ENCODE data around the gene RPGR.

Gene RPGR, protein sequence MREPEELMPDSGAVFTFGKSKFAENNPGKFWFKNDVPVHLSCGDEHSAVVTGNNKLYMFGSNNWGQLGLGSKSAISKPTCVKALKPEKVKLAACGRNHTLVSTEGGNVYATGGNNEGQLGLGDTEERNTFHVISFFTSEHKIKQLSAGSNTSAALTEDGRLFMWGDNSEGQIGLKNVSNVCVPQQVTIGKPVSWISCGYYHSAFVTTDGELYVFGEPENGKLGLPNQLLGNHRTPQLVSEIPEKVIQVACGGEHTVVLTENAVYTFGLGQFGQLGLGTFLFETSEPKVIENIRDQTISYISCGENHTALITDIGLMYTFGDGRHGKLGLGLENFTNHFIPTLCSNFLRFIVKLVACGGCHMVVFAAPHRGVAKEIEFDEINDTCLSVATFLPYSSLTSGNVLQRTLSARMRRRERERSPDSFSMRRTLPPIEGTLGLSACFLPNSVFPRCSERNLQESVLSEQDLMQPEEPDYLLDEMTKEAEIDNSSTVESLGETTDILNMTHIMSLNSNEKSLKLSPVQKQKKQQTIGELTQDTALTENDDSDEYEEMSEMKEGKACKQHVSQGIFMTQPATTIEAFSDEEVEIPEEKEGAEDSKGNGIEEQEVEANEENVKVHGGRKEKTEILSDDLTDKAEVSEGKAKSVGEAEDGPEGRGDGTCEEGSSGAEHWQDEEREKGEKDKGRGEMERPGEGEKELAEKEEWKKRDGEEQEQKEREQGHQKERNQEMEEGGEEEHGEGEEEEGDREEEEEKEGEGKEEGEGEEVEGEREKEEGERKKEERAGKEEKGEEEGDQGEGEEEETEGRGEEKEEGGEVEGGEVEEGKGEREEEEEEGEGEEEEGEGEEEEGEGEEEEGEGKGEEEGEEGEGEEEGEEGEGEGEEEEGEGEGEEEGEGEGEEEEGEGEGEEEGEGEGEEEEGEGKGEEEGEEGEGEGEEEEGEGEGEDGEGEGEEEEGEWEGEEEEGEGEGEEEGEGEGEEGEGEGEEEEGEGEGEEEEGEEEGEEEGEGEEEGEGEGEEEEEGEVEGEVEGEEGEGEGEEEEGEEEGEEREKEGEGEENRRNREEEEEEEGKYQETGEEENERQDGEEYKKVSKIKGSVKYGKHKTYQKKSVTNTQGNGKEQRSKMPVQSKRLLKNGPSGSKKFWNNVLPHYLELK

DNA sequence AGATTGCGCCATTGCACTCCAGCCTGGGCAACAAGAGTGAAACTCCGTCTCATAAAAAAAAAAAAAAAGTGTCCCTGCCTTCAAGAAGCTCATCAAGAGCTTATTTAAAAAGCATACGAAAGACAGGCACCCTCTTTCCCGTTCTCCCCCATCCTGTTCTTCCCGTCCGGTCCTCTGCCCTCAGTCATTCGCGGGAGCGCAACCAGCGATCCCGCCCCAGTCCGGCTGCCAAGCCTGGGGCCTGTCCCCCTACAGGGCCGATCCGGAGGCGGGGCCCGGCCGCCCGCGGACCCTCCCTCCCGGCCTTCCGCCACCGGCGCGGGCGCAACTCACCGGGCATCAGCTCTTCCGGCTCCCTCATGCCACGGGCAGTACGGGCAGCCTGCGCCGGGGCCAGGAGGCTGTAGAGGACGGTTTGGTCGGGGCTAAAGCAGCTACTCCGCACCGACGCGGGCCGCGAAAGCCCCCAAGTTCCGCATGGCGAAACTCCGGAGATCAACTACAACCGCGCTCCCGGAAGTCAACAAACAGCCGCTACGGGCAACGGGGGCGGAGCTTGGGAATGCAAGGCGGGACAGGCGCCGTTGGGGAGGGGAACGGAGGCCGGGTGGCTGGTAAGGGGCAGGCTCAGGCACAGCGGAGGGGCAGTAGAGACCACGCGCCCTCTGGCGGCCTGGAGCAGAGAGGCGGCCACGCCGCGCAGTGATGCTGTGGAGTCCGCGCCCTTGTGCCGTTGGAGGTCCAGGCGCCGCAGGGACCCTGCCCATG, at the start of gene RPGR:
RPGR (minus strand) TSS at position 503 of the 768 bp plus-strand sequence; CDS start at position 361, 142 bp downstream.
- H3K27ac ChIP-seq (ENCODE audit: low read length): peak within 1 kb of the TSS; percentile 49
- H3K36me3 ChIP-seq (ENCODE audit: control insufficient read depth in 1 of 2, insufficient read depth in 2 of 2, low read length in 2 of 2): peaks cover 0 to 3% of the 10 kb centered on the region in 2 donors
- no peaks in the 10 kb centered on the region for H3K9me3 ChIP-seq (ENCODE audit: control insufficient read depth in 1 of 2, low read length in 2 of 2)
- peak within 1 kb of the TSS; percentile 55 to 65 for H3K4me3 ChIP-seq (ENCODE audit: low read depth in 1 of 2, low read length in 2 of 2)
- H3K27me3 ChIP-seq (ENCODE audit: low read depth, low read length): no peaks in the 10 kb centered on the region
- no peaks in the 10 kb centered on the region for H3K4me1 ChIP-seq (ENCODE audit: control insufficient read depth in 1 of 2, insufficient read depth in 2 of 2, low read length in 2 of 2)

DNA sequence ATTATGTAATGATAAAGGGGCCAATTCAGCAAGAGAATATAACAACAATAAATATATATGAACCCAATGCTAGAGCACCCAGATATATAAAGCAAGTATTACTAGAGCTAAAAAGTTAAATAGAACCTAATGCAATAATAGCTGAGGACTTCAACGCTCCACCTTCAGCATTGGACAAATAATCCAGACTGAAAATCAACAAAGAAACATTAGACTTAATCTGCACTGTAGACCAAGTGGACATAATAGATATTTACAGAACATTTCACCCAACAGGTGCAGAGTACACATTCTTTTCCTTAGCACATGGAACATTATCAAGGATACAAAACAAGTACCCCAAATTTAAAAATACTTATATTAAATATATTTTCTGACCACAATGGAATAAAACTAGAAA, 49.4 kb upstream of the RPGR start:
- no peaks in the 10 kb centered on the region for H3K9me3 ChIP-seq (ENCODE audit: control insufficient read depth in 1 of 2, low read length in 2 of 2)
- H3K27ac ChIP-seq (ENCODE audit: low read length): no peak overlapping the region

DNA sequence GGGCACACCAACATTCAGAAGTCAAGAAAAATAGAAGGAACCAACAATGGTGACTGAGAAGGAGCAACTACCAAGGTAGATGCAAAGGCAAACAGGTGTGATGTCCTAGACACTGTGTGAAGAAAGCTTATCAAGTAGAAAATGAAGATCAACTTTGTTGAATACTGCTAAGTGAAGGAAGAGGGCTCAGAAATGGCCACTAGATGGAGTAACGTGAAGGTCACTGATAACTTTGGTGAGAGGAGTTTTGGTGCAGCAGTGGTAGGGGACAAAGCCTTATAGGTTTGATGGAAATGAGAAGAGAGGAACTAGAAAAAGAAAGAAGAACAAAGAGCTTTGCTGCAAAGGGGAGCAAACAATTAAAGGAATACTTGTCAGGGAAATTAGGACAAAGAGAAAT, 48.6 kb upstream of the RPGR start:
- H3K36me3 ChIP-seq (ENCODE audit: control insufficient read depth in 1 of 2, insufficient read depth in 2 of 2, low read length in 2 of 2): no peaks in the 10 kb centered on the region
- no peak overlapping the region for H3K4me3 ChIP-seq (ENCODE audit: low read depth in 1 of 2, low read length in 2 of 2)
- no peaks in the 10 kb centered on the region for H3K27me3 ChIP-seq (ENCODE audit: low read depth, low read length)
- H3K4me1 ChIP-seq (ENCODE audit: control insufficient read depth in 1 of 2, insufficient read depth in 2 of 2, low read length in 2 of 2): no peaks in the 10 kb centered on the region
- no peaks in the 10 kb centered on the region for H3K9me3 ChIP-seq (ENCODE audit: control insufficient read depth in 1 of 2, low read length in 2 of 2)
- H3K27ac ChIP-seq (ENCODE audit: low read length): no peak overlapping the region

More for the DNA sequence above, 49.4 kb upstream of the RPGR start:
- Histone ChIP-seq H3K36me3 (ENCODE audit: control insufficient read depth in 1 of 2, insufficient read depth in 2 of 2, low read length in 2 of 2) (no peaks in the 10 kb centered on the region), H3K4me3 (ENCODE audit: low read depth in 1 of 2, low read length in 2 of 2) (no peak overlapping the region), H3K27me3 (ENCODE audit: low read depth, low read length) (no peaks in the 10 kb centered on the region), H3K4me1 (ENCODE audit: control insufficient read depth in 1 of 2, insufficient read depth in 2 of 2, low read length in 2 of 2) (no peaks in the 10 kb centered on the region)

DNA sequence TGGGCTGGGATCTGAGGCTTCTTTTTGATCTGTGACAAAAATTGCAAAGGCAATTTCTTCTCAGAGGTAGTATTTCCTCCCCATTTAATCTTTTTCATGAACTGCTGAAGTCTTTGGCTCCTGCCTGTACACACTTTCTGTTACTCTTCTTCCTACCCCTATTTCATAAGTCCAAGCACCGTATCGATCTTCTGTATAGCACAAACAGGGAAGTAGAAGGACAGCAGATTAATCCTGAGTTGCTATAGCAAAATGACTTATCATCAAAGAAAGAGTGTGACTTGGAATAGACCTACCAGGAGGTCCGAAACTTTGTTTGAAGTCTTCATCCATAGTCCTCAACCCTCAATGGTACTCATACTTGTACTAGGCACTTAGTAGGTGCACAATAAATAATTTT, 47.1 kb upstream of the RPGR start:
- no peak overlapping the region for H3K27ac ChIP-seq (ENCODE audit: low read length)
- no peaks in the 10 kb centered on the region for H3K4me1 ChIP-seq (ENCODE audit: control insufficient read depth in 1 of 2, insufficient read depth in 2 of 2, low read length in 2 of 2)
- no peaks in the 10 kb centered on the region for H3K9me3 ChIP-seq (ENCODE audit: control insufficient read depth in 1 of 2, low read length in 2 of 2)
- H3K36me3 ChIP-seq (ENCODE audit: control insufficient read depth in 1 of 2, insufficient read depth in 2 of 2, low read length in 2 of 2): no peaks in the 10 kb centered on the region
- H3K4me3 ChIP-seq (ENCODE audit: low read depth in 1 of 2, low read length in 2 of 2): no peak overlapping the region
- no peaks in the 10 kb centered on the region for H3K27me3 ChIP-seq (ENCODE audit: low read depth, low read length)

DNA sequence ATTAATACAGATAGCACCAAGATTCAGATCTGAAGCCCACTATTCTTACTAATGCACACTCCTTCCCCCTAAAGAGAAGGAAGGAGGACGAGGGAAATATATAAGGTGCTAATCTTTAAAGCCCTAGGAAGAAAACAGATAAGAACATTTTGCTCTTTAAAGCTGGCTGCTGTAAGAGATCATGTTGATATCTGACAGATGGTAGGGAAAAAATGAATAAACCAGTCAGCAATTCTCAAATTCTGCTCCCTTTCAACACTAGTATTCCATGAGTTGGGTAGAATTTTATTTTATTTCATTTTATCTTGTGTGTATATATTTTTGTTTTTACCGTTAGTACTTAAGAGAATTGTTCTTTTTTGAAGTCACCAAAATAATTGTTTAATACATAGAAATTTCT, 44.3 kb upstream of the RPGR start:
- no peaks in the 10 kb centered on the region for H3K27me3 ChIP-seq (ENCODE audit: low read depth, low read length)
- no peaks in the 10 kb centered on the region for H3K9me3 ChIP-seq (ENCODE audit: control insufficient read depth in 1 of 2, low read length in 2 of 2)
- no peaks in the 10 kb centered on the region for H3K36me3 ChIP-seq (ENCODE audit: control insufficient read depth in 1 of 2, insufficient read depth in 2 of 2, low read length in 2 of 2)
- no peaks in the 10 kb centered on the region for H3K4me1 ChIP-seq (ENCODE audit: control insufficient read depth in 1 of 2, insufficient read depth in 2 of 2, low read length in 2 of 2)
- no peak overlapping the region for H3K4me3 ChIP-seq (ENCODE audit: low read depth in 1 of 2, low read length in 2 of 2)
- no peak overlapping the region for H3K27ac ChIP-seq (ENCODE audit: low read length)

DNA sequence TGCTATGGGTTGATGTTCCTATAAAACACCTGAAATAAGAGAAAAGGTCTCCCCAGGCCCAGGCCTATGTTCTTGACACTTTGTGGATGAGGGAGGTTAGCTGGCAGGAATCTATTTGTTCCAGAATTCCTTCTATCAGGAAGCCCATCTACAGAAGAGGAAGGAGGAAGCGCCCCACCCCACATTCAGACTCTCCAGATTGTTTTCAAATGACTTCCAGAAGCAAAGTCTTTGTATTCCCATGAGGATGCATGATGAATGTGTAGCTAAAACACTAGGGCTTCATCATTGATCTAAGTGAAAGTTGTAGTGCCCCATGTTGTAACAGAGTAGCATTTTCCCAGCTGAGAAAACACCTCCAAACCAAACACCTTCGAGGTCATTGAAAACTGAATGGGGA, 41.5 kb upstream of the RPGR start:
- no peaks in the 10 kb centered on the region for H3K4me1 ChIP-seq (ENCODE audit: control insufficient read depth in 1 of 2, insufficient read depth in 2 of 2, low read length in 2 of 2)
- no peaks in the 10 kb centered on the region for H3K27me3 ChIP-seq (ENCODE audit: low read depth, low read length)
- no peak overlapping the region for H3K4me3 ChIP-seq (ENCODE audit: low read depth in 1 of 2, low read length in 2 of 2)
- H3K27ac ChIP-seq (ENCODE audit: low read length): no peak overlapping the region
- no peaks in the 10 kb centered on the region for H3K9me3 ChIP-seq (ENCODE audit: control insufficient read depth in 1 of 2, low read length in 2 of 2)
- H3K36me3 ChIP-seq (ENCODE audit: control insufficient read depth in 1 of 2, insufficient read depth in 2 of 2, low read length in 2 of 2): no peaks in the 10 kb centered on the region

DNA sequence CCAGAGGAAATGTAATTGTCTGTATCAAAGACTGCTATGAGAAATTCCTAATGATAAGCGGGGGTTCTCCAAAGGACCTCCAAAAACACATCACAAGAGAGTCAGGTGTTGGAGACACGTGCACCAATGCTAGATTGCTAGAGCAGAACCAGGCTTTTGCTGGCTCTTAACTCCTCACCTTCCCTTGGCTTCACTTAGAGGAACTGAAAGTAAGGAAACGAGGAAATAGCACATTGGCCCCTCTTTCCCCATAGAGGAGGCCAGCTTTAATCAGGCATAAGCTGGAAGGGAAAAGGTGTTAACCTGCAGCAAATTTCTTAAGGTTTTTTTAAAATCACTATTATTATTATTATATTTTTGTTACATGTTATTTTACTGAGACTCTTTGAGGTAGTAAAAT, 38.6 kb upstream of the RPGR start:
- no peaks in the 10 kb centered on the region for H3K9me3 ChIP-seq (ENCODE audit: control insufficient read depth in 1 of 2, low read length in 2 of 2)
- no peak overlapping the region for H3K4me3 ChIP-seq (ENCODE audit: low read depth in 1 of 2, low read length in 2 of 2)
- no peaks in the 10 kb centered on the region for H3K36me3 ChIP-seq (ENCODE audit: control insufficient read depth in 1 of 2, insufficient read depth in 2 of 2, low read length in 2 of 2)
- no peaks in the 10 kb centered on the region for H3K27me3 ChIP-seq (ENCODE audit: low read depth, low read length)
- H3K4me1 ChIP-seq (ENCODE audit: control insufficient read depth in 1 of 2, insufficient read depth in 2 of 2, low read length in 2 of 2): no peaks in the 10 kb centered on the region
- no peak overlapping the region for H3K27ac ChIP-seq (ENCODE audit: low read length)

DNA sequence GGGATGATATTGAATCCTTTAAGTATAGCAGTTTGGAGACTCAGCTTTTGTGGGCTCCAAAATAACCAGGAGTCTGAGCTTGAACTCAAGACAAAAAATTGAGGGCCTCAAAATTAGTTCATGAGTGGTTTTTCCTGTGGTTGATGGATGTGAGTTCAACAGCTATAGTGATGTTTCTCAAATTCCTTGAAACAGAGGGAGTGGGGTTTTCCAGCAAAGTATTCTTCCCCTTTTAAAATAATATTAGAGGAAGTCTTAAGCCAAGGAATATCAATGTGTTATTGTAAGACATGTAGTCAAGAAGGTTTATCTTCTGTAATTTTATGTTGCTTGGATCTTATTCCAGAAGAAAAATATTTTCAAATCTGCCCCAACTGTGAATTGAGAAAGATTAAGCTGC, 35.7 kb upstream of the RPGR start:
- Histone ChIP-seq H3K4me3 (ENCODE audit: low read depth in 1 of 2, low read length in 2 of 2) (no peak overlapping the region), H3K27me3 (ENCODE audit: low read depth, low read length) (no peaks in the 10 kb centered on the region), H3K36me3 (ENCODE audit: control insufficient read depth in 1 of 2, insufficient read depth in 2 of 2, low read length in 2 of 2) (no peaks in the 10 kb centered on the region), H3K27ac (ENCODE audit: low read length) (peak overlapping the region; percentile 16), H3K4me1 (ENCODE audit: control insufficient read depth in 1 of 2, insufficient read depth in 2 of 2, low read length in 2 of 2) (no peaks in the 10 kb centered on the region), H3K9me3 (ENCODE audit: control insufficient read depth in 1 of 2, low read length in 2 of 2) (no peaks in the 10 kb centered on the region)

DNA sequence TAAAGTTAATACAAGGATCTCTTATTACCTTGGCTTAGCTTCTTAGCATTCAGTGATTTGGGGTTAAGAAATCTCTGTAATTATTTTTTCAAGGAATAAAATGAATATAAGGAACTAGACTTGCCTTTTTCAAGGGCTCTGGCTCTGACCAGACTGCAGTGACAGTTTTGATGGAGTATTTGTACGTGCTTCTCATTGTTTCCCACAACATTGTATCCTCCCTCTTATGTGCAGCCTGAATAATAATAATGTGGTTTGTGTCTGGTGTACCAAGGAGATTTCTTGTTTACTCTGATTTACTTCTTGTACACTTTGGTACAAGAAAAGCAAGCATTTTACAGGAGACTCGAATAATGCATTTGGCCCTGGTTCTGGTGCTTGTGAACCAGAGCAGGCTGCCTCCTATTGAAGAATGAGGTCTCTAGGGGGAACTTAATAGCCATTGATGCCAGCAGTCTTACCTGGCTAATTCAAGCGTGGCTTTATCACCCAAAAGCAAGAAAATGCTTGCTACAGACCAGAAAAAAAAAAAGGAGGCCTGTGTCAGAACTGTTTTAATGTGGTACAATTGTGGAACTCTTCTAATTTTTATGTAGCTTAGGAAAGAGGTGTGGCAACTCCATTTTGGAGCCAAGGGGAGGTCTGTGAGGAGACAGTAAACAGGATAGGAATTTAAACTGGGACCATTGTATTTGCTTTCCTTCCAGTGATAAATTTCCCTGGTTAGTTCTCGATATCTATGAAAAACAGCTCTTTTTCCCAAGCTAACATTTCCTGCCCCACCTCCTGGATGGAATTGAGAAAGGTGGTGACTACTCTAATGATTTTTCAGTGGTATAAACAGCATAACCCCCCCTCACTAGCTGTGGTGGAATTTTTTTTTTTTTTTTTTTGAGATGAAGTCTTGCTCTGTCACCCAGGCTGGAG, 30.7 kb upstream of the RPGR start:
- no peak overlapping the region for H3K4me3 ChIP-seq (ENCODE audit: low read depth in 1 of 2, low read length in 2 of 2)
- no peaks in the 10 kb centered on the region for H3K4me1 ChIP-seq (ENCODE audit: control insufficient read depth in 1 of 2, insufficient read depth in 2 of 2, low read length in 2 of 2)
- H3K9me3 ChIP-seq (ENCODE audit: control insufficient read depth in 1 of 2, low read length in 2 of 2): no peaks in the 10 kb centered on the region
- H3K27me3 ChIP-seq (ENCODE audit: low read depth, low read length): no peaks in the 10 kb centered on the region
- H3K27ac ChIP-seq (ENCODE audit: low read length): no peak overlapping the region
- H3K36me3 ChIP-seq (ENCODE audit: control insufficient read depth in 1 of 2, insufficient read depth in 2 of 2, low read length in 2 of 2): no peaks in the 10 kb centered on the region

DNA sequence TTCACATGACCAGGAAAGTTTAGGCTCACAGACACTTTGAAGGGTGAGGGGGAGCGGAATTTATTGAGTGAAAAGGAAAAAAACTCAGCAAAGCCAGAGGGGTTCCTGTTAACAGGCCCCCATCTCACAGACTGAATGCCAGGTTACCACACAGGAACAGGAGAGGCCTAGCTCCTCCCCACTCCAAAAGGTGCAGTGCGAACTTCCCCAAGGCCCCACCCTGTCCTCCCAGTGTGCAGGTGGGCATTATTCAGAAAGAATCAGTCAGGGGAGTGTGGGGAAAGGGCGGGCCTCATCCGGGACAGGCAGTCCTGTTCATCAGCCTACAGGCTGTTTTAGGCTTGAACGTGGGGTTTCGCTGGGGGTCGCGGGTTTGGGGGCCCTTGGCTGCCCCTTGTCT, 29.1 kb upstream of the RPGR start:
- Histone ChIP-seq H3K4me1 (ENCODE audit: control insufficient read depth in 1 of 2, insufficient read depth in 2 of 2, low read length in 2 of 2) (no peaks in the 10 kb centered on the region), H3K9me3 (ENCODE audit: control insufficient read depth in 1 of 2, low read length in 2 of 2) (no peaks in the 10 kb centered on the region), H3K27me3 (ENCODE audit: low read depth, low read length) (no peaks in the 10 kb centered on the region), H3K4me3 (ENCODE audit: low read depth in 1 of 2, low read length in 2 of 2) (no peak overlapping the region), H3K27ac (ENCODE audit: low read length) (no peak overlapping the region), H3K36me3 (ENCODE audit: control insufficient read depth in 1 of 2, insufficient read depth in 2 of 2, low read length in 2 of 2) (no peaks in the 10 kb centered on the region)

All from muscle layer of duodenum (tissue), 2 donors.